Ishikawa (cell line): ENCODE data around the gene ARG1.

Source experiments
- CEBPB ChIP-seq: IDR thresholded peaks from 2 replicates; pipeline ENCODE4 v1.6.1; 2012
- CREB1 ChIP-seq: IDR thresholded peaks from 2 replicates; pipeline ENCODE4 v1.6.1; 2012; ENCODE audit warnings: low read depth
- EGR1 ChIP-seq: IDR thresholded peaks from 2 replicates; pipeline ENCODE4 v1.6.1; 2012
- EP300 ChIP-seq: IDR thresholded peaks from 2 replicates; pipeline ENCODE4 v1.6.1; 2012; ENCODE audit warnings: borderline replicate concordance
- FOXM1 ChIP-seq: IDR thresholded peaks from 2 replicates; pipeline ENCODE4 v1.6.1; 2012; ENCODE audit warnings: low read depth, borderline replicate concordance
- NFIC ChIP-seq: IDR thresholded peaks from 2 replicates; pipeline ENCODE4 v1.6.1; 2012
- RAD21 ChIP-seq: IDR thresholded peaks from 2 replicates; pipeline ENCODE4 v1.6.1; 2012; ENCODE audit warnings: low read depth
- TAF1 ChIP-seq: IDR thresholded peaks from 2 replicates; pipeline ENCODE4 v1.6.1; 2012; ENCODE audit warnings: low read depth, mild to moderate bottlenecking
- TCF12 ChIP-seq: IDR thresholded peaks from 2 replicates; pipeline ENCODE4 v1.6.1; 2012; ENCODE audit warnings: low read depth
- TEAD4 ChIP-seq: IDR thresholded peaks from 2 replicates; pipeline ENCODE4 v1.6.1; 2012
- YY1 ChIP-seq: IDR thresholded peaks from 2 replicates; pipeline ENCODE4 v1.6.1; 2012; ENCODE audit warnings: low read depth
- ZBTB7A ChIP-seq: IDR thresholded peaks from 2 replicates; pipeline ENCODE4 v1.6.1; 2012; ENCODE audit warnings: low read depth
- TF ChIP-seq, protein P1 (sequence below): IDR thresholded peaks from 2 replicates; pipeline ENCODE4 v1.6.1; 2012; ENCODE audit warnings: low read depth, mild to moderate bottlenecking
- TF ChIP-seq, protein P2 (sequence below): IDR thresholded peaks from 2 replicates; pipeline ENCODE4 v1.6.1; 2012
- TF ChIP-seq, protein P3 (sequence below): IDR thresholded peaks from 2 replicates; pipeline ENCODE4 v1.6.1; 2012

ARG1 gene

DNA sequence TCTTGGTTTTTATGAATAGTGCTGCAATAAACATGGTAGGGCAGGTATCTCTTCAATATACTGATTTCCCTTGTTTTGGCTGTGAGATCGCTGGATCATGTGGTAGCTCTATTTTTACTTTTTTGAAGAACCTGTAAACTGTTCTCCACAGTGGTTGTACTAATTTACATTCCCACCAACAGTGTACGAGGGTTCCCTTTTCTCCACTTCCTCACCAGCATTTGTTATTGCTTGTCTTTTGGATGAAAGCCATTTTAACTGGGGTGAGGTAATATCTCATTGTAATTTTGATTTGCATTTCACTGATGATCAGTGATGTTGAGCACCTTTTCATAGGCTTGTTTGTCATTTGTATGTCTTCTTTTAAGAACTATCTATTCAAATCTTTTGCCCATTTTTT, 8.0 kb upstream of the ARG1 start:
- TF ChIP-seq FOXM1 (no peak), CREB1 (no peak), ZBTB7A (no peak), EGR1 (no peak)
- TF ChIP-seq, protein P1, sequence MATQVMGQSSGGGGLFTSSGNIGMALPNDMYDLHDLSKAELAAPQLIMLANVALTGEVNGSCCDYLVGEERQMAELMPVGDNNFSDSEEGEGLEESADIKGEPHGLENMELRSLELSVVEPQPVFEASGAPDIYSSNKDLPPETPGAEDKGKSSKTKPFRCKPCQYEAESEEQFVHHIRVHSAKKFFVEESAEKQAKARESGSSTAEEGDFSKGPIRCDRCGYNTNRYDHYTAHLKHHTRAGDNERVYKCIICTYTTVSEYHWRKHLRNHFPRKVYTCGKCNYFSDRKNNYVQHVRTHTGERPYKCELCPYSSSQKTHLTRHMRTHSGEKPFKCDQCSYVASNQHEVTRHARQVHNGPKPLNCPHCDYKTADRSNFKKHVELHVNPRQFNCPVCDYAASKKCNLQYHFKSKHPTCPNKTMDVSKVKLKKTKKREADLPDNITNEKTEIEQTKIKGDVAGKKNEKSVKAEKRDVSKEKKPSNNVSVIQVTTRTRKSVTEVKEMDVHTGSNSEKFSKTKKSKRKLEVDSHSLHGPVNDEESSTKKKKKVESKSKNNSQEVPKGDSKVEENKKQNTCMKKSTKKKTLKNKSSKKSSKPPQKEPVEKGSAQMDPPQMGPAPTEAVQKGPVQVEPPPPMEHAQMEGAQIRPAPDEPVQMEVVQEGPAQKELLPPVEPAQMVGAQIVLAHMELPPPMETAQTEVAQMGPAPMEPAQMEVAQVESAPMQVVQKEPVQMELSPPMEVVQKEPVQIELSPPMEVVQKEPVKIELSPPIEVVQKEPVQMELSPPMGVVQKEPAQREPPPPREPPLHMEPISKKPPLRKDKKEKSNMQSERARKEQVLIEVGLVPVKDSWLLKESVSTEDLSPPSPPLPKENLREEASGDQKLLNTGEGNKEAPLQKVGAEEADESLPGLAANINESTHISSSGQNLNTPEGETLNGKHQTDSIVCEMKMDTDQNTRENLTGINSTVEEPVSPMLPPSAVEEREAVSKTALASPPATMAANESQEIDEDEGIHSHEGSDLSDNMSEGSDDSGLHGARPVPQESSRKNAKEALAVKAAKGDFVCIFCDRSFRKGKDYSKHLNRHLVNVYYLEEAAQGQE, result no peak

DNA sequence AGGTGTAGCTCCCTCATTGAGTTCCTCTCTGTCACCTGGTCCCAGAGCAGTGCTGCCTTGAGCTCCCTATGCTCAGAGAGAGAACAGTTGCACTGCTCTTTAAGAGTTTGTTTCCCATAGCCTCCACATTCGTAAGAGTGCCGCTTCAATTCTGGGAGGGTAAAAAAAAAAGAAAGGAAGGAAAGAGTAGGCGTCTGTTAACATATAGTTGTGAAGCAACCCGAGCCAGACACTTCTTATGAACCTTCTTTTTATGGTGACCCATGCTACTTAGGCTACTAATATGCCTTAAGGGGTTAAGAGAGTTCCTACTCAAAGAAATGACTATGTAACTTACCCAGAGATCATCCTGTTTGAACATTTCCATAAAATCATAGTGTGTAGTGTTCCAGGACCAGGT, 4.3 kb upstream of the ARG1 start:
- TF ChIP-seq TAF1 (no peak), TCF12 (no peak), YY1 (no peak), CEBPB (no peak), NFIC (no peak), EP300 (no peak), EGR1 (no peak), CREB1 (no peak), ZBTB7A (no peak), FOXM1 (no peak), RAD21 (no peak), TEAD4 (no peak)
- TF ChIP-seq, protein P2, sequence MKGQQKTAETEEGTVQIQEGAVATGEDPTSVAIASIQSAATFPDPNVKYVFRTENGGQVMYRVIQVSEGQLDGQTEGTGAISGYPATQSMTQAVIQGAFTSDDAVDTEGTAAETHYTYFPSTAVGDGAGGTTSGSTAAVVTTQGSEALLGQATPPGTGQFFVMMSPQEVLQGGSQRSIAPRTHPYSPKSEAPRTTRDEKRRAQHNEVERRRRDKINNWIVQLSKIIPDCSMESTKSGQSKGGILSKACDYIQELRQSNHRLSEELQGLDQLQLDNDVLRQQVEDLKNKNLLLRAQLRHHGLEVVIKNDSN, result no peak
- TF ChIP-seq, protein P1, result no peak
- TF ChIP-seq, protein P3, sequence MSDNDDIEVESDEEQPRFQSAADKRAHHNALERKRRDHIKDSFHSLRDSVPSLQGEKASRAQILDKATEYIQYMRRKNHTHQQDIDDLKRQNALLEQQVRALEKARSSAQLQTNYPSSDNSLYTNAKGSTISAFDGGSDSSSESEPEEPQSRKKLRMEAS, result no peak

DNA sequence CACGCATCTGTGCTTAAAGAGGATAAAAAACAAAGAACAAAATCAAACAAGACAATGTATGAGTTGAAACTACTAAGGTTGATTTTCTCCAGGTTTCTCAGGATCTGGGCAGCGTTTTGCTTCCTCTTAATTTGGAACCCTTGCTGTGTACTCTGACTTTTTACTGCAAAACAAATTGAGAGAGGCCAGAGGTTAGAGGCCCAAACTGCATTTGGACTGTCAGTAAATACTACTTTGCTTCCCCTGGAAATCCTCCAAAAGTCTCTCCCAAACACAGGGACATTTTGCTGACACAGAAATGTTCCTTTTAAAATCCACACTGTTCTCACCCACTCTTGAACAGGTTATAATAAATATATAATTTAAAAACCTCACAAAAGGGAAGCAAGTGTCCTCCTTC, 1.1 kb downstream of the ARG1 start:
- TF ChIP-seq RAD21 (no peak), TEAD4 (no peak), CREB1 (no peak), NFIC (no peak), TCF12 (no peak), YY1 (no peak), EP300 (no peak), CEBPB (no peak), EGR1 (no peak), FOXM1 (no peak), ZBTB7A (no peak), TAF1 (no peak)
- TF ChIP-seq, protein P3, result no peak
- TF ChIP-seq, protein P2, result no peak
- TF ChIP-seq, protein P1, result no peak

DNA sequence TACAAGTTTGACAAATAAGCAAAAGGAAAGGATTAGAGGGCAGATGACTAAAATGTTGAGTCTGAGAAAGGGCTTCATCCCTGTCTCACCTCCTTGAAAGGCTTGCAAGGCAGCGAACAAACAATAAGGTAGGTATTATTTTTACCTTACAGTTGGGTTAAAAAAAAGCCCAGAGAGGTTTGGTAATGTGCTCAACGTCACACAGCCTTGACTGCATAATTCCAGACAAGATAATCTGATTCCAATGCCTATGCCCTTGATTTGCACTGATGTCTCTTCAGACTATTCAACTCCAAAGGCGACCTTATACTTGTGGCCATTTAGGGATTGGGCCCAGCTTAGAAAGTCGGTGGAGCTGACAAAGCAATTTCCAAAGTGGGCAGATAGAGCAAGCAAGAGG, 1.7 kb downstream of the ARG1 start:
- TF ChIP-seq TEAD4, result no peak
- TF ChIP-seq YY1, result no peak
- no peak for TF ChIP-seq RAD21
- no peak for TF ChIP-seq EP300
- no peak for TF ChIP-seq TAF1
- TF ChIP-seq TCF12, result no peak
- TF ChIP-seq CREB1, result no peak
- TF ChIP-seq, protein P2, result no peak
- no peak for TF ChIP-seq CEBPB
- no peak for TF ChIP-seq FOXM1
- no peak for TF ChIP-seq ZBTB7A
- TF ChIP-seq, protein P1, result no peak
